ENCODE data around the gene CEBPB.

The CEBPB gene

DNA sequence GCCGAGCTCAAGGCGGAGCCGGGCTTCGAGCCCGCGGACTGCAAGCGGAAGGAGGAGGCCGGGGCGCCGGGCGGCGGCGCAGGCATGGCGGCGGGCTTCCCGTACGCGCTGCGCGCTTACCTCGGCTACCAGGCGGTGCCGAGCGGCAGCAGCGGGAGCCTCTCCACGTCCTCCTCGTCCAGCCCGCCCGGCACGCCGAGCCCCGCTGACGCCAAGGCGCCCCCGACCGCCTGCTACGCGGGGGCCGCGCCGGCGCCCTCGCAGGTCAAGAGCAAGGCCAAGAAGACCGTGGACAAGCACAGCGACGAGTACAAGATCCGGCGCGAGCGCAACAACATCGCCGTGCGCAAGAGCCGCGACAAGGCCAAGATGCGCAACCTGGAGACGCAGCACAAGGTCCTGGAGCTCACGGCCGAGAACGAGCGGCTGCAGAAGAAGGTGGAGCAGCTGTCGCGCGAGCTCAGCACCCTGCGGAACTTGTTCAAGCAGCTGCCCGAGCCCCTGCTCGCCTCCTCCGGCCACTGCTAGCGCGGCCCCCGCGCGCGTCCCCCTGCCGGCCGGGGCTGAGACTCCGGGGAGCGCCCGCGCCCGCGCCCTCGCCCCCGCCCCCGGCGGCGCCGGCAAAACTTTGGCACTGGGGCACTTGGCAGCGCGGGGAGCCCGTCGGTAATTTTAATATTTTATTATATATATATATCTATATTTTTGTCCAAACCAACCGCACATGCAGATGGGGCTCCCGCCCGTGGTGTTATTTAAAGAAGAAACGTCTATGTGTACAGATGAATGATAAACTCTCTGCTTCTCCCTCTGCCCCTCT lies 1.1 kb downstream of the CEBPB start:
- Histone ChIP-seq H3K4me2 (peak overlapping the region; percentile 95), H4K20me1 (ENCODE audit: insufficient read depth) (0 out of 2 replicates have a peak, but pooled peaks cover 4% of the 10 kb centered on the region), H3K79me2 (ENCODE audit: insufficient read depth, low read depth) (peaks cover 23% of the 10 kb centered on the region), H3K9ac (peak overlapping the region; percentile 96), H3K27ac (peak overlapping the region; percentile 95), H3K4me1 (ENCODE audit: low read depth, poor library complexity, severe bottlenecking) (peaks cover 16% of the 10 kb centered on the region), H3K4me3 (IDR thresholded peaks at IDR 0.05; ENCODE audit: insufficient read depth, low read depth, low read length) (no peak overlapping the region), H3K36me3 (ENCODE audit: insufficient read depth) (no peaks in the 10 kb centered on the region), H2AFZ (ENCODE audit: low read depth) (peak overlapping the region; percentile 88), H3K27me3 (ENCODE audit: insufficient read depth, low read depth) (no peaks in the 10 kb centered on the region; the same call in 1 of the 2 replicates)
- TF ChIP-seq CTCF (conservative IDR thresholded peaks at IDR 0.05; ENCODE audit: low read depth, low read length): peak; percentile 33; the same call in 1 of the 2 replicates

GRCh38 chr20:50192364-50193198 lies 2.0 kb downstream of the CEBPB start:
- Histone ChIP-seq H3K27ac (peak overlapping the region; percentile 95), H3K9ac (peak overlapping the region; percentile 96), H3K4me1 (ENCODE audit: low read depth, poor library complexity, severe bottlenecking) (peaks cover 16% of the 10 kb centered on the region), H4K20me1 (ENCODE audit: insufficient read depth) (0 out of 2 replicates have a peak, but pooled peaks cover 4% of the 10 kb centered on the region), H3K36me3 (ENCODE audit: insufficient read depth) (no peaks in the 10 kb centered on the region), H3K79me2 (ENCODE audit: insufficient read depth, low read depth) (peaks cover 23% of the 10 kb centered on the region), H3K4me2 (peak overlapping the region; percentile 95), H3K4me3 (IDR thresholded peaks at IDR 0.05; ENCODE audit: insufficient read depth, low read depth, low read length) (no peak overlapping the region), H2AFZ (ENCODE audit: low read depth) (peak overlapping the region; percentile 88), H3K27me3 (ENCODE audit: insufficient read depth, low read depth) (no peaks in the 10 kb centered on the region; the same call in 1 of the 2 replicates)
- no peak for TF ChIP-seq CTCF (conservative IDR thresholded peaks at IDR 0.05; ENCODE audit: low read depth, low read length)

DNA sequence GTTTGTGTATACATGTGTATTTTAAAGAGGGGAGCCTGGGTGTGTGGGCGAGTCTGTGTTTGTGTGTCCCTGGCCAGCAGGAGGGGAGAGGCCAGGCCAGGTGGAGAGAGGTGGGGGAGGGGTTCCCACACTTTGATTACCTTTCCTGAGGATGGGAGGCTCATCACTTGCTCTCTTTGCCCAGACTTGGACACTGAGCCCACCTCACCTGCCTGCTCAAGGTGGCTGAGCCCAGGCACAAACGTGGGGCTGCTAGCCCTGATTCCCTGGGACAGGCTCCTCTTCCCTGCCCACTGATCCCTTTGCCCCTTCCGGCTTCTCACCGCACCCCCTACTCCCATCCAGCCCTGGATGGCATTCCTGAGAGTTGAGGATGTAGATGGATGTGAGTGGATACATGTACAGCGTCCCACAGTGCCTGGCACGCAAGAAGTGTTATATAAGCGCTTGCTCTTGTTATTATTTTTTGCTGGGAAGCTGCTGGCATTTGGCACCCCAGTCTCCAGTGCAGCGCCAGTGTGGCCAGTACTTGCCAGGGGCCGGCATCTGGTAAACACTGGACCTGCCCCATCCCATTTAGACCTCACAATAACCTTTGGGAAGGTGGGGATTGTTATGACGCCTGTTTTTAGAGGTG lies 2.7 kb downstream of the CEBPB start:
- no peaks in the 10 kb centered on the region; the same call in 1 of the 2 replicates for H3K27me3 ChIP-seq (ENCODE audit: insufficient read depth, low read depth)
- no peaks in the 10 kb centered on the region for H3K36me3 ChIP-seq (ENCODE audit: insufficient read depth)
- TF ChIP-seq CTCF (conservative IDR thresholded peaks at IDR 0.05; ENCODE audit: low read depth, low read length): no peak
- H4K20me1 ChIP-seq (ENCODE audit: insufficient read depth): 0 out of 2 replicates have a peak, but pooled peaks cover 4% of the 10 kb centered on the region
- peak overlapping the region; percentile 96 for H3K9ac ChIP-seq
- H3K4me3 ChIP-seq (IDR thresholded peaks at IDR 0.05; ENCODE audit: insufficient read depth, low read depth, low read length): no peak overlapping the region
- peak overlapping the region; percentile 95; the same call in 1 of the 2 replicates for H3K27ac ChIP-seq
- H2AFZ ChIP-seq (ENCODE audit: low read depth): no peak overlapping the region
- H3K4me1 ChIP-seq (ENCODE audit: low read depth, poor library complexity, severe bottlenecking): peaks cover 16% of the 10 kb centered on the region
- peaks cover 23% of the 10 kb centered on the region for H3K79me2 ChIP-seq (ENCODE audit: insufficient read depth, low read depth)
- H3K4me2 ChIP-seq: peak overlapping the region; percentile 95

GRCh38 chr20:50193836-50194421 lies 3.3 kb downstream of the CEBPB start:
- Histone ChIP-seq H3K9ac (peak overlapping the region; percentile 96; the same call in 1 of the 2 replicates), H3K27me3 (ENCODE audit: insufficient read depth, low read depth) (no peaks in the 10 kb centered on the region), H2AFZ (ENCODE audit: low read depth) (no peak overlapping the region), H4K20me1 (ENCODE audit: insufficient read depth) (0 out of 2 replicates have a peak, but pooled peaks cover 4% of the 10 kb centered on the region), H3K27ac (no peak overlapping the region), H3K4me3 (IDR thresholded peaks at IDR 0.05; ENCODE audit: insufficient read depth, low read depth, low read length) (no peak overlapping the region), H3K4me1 (ENCODE audit: low read depth, poor library complexity, severe bottlenecking) (peaks cover 16% of the 10 kb centered on the region), H3K4me2 (peak overlapping the region; percentile 95), H3K79me2 (ENCODE audit: insufficient read depth, low read depth) (peaks cover 23% of the 10 kb centered on the region), H3K36me3 (ENCODE audit: insufficient read depth) (no peaks in the 10 kb centered on the region)
- no peak for TF ChIP-seq CTCF (conservative IDR thresholded peaks at IDR 0.05; ENCODE audit: low read depth, low read length)
